Vagina (tissue), 2 donors: ENCODE results near the gene NFKBIB.

Source experiments
- CTCF ChIP-seq, 3 experiments: fragments of 450-650 bp in 2 of 3; fragments of 200-600 bp in 1 of 3; sonication (generic) in 1 of 3; IDR thresholded peaks; one replicate each; pipeline ENCODE4 v1.5.1; 2017 to 2019; ENCODE audit warnings: antibody characterized with exemption in 3 of 3, mild to moderate bottlenecking in 2 of 3, moderate library complexity in 2 of 3
- POLR2AphosphoS5 ChIP-seq, 2 donors: sonication (generic); formaldehyde crosslinking; IDR thresholded peaks; one replicate each; pipeline ENCODE4 v1.9.0; 2017; ENCODE audit warnings: antibody characterized with exemption in 2 of 2, mild to moderate bottlenecking in 2 of 2, low read depth in 1 of 2; ENCODE audit not compliant: insufficient read depth in 1 of 2

- no peak for TF ChIP-seq CTCF (IDR thresholded peaks at IDR 0.05)
- TF ChIP-seq POLR2AphosphoS5 (IDR thresholded peaks at IDR 0.05; ENCODE audit: insufficient read depth in 1 of 2, low read depth in 1 of 2): no peak
Observed at GRCh38 chr19:38890686-38891085, 9.1 kb upstream of the NFKBIB start.
